GM21619 (cell line): ENCODE measurements around the gene RTTN.
A peak's percentile ranks its signal among the peaks of the same experiment; 100 is the strongest.
"Not testable (repeated sequence)": the region's sequence is repeated elsewhere in the genome, so short reads cannot be mapped to it uniquely, and the experiment has no call there.

Source experiments
- ATAC-seq: cut with Tn5 transposase; IDR thresholded peaks from one replicate; pipeline ENCODE4 v1.9.1; 2021; ENCODE audit not compliant: unreplicated experiment

Gene RTTN

GRCh38 chr18:69985239-69985638, 220.2 kb downstream of the RTTN start:
- no peak for ATAC-seq

GRCh38 chr18:69982417-69982816, 223.1 kb downstream of the RTTN start:
- ATAC-seq = no peak

- ATAC-seq = peak; percentile 47
Observed at GRCh38 chr18:69981948-69982347, 223.5 kb downstream of the RTTN start.

- ATAC-seq = no peak
Observed at GRCh38 chr18:69980982-69981804, 224.3 kb downstream of the RTTN start.

GRCh38 chr18:69980509-69980908, 225.0 kb downstream of the RTTN start:
- no peak for ATAC-seq

GRCh38 chr18:69978732-69979715, 226.5 kb downstream of the RTTN start:
- ATAC-seq = peak; percentile 79

- not testable (repeated sequence) for ATAC-seq
Observed at GRCh38 chr18:69975294-69975693, 230.2 kb downstream of the RTTN start.

GRCh38 chr18:69974365-69974764, 231.1 kb downstream of the RTTN start:
- ATAC-seq = no peak

- no peak for ATAC-seq
Observed at GRCh38 chr18:69969491-69969890, 236.0 kb downstream of the RTTN start.

- ATAC-seq = peak; percentile 90
Observed at GRCh38 chr18:69968039-69968438, 237.4 kb downstream of the RTTN start.

- no peak for ATAC-seq
Observed at GRCh38 chr18:69963196-69963595, 242.3 kb downstream of the RTTN start.

GRCh38 chr18:69961718-69962117, 243.8 kb downstream of the RTTN start:
- no peak for ATAC-seq

- ATAC-seq = peak; percentile 50
Observed at GRCh38 chr18:69958422-69958821, 247.1 kb downstream of the RTTN start.

- no peak for ATAC-seq
Observed at GRCh38 chr18:69957747-69958146, 247.7 kb downstream of the RTTN start.

GRCh38 chr18:69956665-69957620, 248.5 kb downstream of the RTTN start:
- ATAC-seq = no peak

- ATAC-seq = peak; percentile 40
Observed at GRCh38 chr18:69956057-69956456, 249.4 kb downstream of the RTTN start.

- ATAC-seq = peak; percentile 26
Observed at GRCh38 chr18:69954719-69955480, 250.6 kb downstream of the RTTN start.

- ATAC-seq = no peak
Observed at GRCh38 chr18:69953191-69953590, 252.3 kb downstream of the RTTN start.
